ENCODE measurements around the gene CLIC4.

DNA sequence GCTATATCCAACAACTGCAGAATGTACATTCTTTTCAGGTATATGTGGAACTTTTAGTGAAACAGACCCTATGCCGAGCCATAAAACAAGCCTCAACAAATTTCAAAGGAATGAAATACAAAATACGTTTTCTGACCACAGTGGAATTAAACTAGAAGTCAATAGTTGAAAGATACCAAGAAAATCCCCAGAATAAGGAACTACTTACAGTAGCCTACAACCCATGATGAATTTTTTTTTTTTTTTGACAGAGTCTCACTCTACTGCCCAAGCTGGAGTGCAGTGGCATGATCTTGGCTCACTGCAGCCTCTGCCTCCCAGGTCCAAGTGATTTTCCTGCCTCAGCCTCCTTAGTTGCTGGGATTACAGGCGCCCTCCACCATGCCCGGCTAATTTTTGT lies 101.4 kb downstream of the CLIC4 start:
- TF ChIP-seq, protein P1, sequence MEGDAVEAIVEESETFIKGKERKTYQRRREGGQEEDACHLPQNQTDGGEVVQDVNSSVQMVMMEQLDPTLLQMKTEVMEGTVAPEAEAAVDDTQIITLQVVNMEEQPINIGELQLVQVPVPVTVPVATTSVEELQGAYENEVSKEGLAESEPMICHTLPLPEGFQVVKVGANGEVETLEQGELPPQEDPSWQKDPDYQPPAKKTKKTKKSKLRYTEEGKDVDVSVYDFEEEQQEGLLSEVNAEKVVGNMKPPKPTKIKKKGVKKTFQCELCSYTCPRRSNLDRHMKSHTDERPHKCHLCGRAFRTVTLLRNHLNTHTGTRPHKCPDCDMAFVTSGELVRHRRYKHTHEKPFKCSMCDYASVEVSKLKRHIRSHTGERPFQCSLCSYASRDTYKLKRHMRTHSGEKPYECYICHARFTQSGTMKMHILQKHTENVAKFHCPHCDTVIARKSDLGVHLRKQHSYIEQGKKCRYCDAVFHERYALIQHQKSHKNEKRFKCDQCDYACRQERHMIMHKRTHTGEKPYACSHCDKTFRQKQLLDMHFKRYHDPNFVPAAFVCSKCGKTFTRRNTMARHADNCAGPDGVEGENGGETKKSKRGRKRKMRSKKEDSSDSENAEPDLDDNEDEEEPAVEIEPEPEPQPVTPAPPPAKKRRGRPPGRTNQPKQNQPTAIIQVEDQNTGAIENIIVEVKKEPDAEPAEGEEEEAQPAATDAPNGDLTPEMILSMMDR (IDR thresholded peaks at IDR 0.05), result no peak
- no peak for TF ChIP-seq POLR2A (IDR thresholded peaks at IDR 0.05)
- no peak for TF ChIP-seq POLR2AphosphoS5 (IDR thresholded peaks at IDR 0.05)

All from breast epithelium (tissue), 3 donors.